ENCODE measurements around the gene TASP1. TPM values are rescaled to one million over a fixed set of nuclear protein-coding genes. Genes with fewer than 3 reads are reported as not detected.

Gene TASP1
- total RNA-seq, 4 donors from 2014 or later, result 11.6 to 15.7 (median 13.0) TPM

DNA sequence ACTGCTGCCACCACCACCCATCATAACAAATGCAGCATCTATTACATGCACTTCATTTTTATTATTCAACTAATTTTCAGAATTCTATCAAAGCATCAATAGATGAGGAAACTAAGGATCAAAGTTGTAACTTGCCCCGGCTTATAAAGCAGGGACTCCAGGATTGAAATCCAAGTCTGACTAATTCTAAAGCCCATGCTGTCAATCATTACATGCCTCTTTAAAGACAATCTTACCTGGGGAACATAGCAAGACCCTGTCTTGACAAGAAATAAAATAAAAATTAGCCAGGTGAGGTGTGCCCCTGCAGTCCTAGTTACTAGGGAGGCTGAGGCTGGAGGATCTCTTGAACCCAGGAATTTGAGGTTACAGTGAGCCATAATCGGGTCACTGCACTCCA lies 235.3 kb downstream of the TASP1 start:
- intact Hi-C loops (cut with DNase I), result no loop called here
- H3K27ac ChIP-seq (replicated peaks in 1 of 4), result no peak overlapping the region
- H3K4me1 ChIP-seq, result peaks cover 0 to 14% (median 3%) of the 10 kb centered on the region in 4 donors
- H3K9me3 ChIP-seq, result no peaks in the 10 kb centered on the region
- TF ChIP-seq EP300 (IDR thresholded peaks at IDR 0.05), result no peak
- no peaks in the 10 kb centered on the region for H3K36me3 ChIP-seq
- WGBS, result 66% methylated on average over 2 of the region's 2 CpGs
- no peaks in the 10 kb centered on the region for H3K27me3 ChIP-seq
- no peak overlapping the region for H3K4me3 ChIP-seq
- no peak for DNase-seq (ENCODE audit: extremely low spot score)

DNA sequence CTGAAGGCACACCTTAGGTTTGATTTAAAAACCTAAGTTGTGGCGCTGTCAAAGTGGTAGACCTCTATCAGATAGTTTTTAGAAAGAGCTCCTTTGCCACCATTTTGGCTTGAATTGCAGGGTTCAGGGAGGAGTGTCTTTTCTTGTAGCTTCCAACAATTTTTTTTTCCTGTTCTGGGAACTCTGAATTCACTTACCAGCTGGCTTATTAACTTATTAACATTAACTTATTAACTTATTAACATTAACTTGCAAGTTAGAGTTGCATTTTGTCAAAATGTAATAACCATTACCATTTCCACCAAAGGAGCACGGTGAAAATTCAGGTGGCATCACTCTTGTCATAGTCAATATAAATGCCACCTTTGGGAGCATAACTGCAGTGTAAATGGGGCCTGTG lies 235.7 kb downstream of the TASP1 start:
- no peaks in the 10 kb centered on the region for H3K27me3 ChIP-seq
- H3K4me1 ChIP-seq, result peaks cover 0 to 17% (median 5%) of the 10 kb centered on the region in 4 donors
- TF ChIP-seq, protein P1, sequence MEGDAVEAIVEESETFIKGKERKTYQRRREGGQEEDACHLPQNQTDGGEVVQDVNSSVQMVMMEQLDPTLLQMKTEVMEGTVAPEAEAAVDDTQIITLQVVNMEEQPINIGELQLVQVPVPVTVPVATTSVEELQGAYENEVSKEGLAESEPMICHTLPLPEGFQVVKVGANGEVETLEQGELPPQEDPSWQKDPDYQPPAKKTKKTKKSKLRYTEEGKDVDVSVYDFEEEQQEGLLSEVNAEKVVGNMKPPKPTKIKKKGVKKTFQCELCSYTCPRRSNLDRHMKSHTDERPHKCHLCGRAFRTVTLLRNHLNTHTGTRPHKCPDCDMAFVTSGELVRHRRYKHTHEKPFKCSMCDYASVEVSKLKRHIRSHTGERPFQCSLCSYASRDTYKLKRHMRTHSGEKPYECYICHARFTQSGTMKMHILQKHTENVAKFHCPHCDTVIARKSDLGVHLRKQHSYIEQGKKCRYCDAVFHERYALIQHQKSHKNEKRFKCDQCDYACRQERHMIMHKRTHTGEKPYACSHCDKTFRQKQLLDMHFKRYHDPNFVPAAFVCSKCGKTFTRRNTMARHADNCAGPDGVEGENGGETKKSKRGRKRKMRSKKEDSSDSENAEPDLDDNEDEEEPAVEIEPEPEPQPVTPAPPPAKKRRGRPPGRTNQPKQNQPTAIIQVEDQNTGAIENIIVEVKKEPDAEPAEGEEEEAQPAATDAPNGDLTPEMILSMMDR (IDR thresholded peaks at IDR 0.05), result no peak
- no peak for TF ChIP-seq EP300 (IDR thresholded peaks at IDR 0.05)
- no peak for TF ChIP-seq POLR2AphosphoS5 (IDR thresholded peaks at IDR 0.05)
- TF ChIP-seq POLR2A (IDR thresholded peaks at IDR 0.05; ENCODE audit: low read depth), result no peak
- H3K27ac ChIP-seq (replicated peaks in 1 of 4), result no peak overlapping the region
- no peak overlapping the region for H3K4me3 ChIP-seq
- WGBS, result 98% methylated on average over 2 of the region's 2 CpGs
- no peaks in the 10 kb centered on the region for H3K9me3 ChIP-seq
- intact Hi-C loops (cut with DNase I), result no loop called here
- no peaks in the 10 kb centered on the region for H3K36me3 ChIP-seq
- no peak for DNase-seq (ENCODE audit: extremely low spot score)

DNA sequence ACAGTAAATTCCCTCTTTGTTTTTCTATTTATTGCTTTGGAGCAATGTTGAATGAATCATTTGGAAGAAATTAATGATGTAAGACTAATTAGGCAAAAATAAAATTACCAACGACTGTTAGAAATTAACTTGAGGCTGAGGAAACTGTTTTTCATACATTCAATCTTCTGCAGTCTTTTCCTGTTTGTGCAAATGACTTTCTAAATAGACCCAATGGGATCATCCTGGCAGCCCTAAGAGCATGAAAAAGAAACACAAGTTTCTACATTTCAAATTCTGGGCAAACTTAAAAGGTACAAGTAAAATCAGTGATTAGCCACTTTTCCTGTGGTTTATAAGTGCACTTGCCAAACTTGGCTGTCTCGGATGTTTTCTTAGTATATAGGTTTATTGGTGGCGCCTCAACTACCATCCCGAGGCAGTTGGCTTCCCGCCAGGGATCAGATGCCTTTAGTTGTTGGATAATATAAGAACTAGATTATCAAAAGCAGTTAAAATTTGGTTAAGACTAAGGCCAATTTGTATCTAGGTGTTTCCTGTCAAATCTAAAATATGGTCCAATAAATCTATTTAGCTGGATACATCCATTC lies 236.5 kb downstream of the TASP1 start:
- Histone ChIP-seq H3K27me3 (no peaks in the 10 kb centered on the region), H3K4me1 (peaks cover 0 to 24% (median 7%) of the 10 kb centered on the region in 4 donors), H3K4me3 (no peak overlapping the region), H3K27ac (replicated peaks in 1 of 4) (no peak overlapping the region), H3K36me3 (no peaks in the 10 kb centered on the region), H3K9me3 (no peaks in the 10 kb centered on the region)
- DNase-seq (ENCODE audit: extremely low spot score), result no peak
- WGBS, result 75% methylated on average over 5 of the region's 5 CpGs
- no peak for TF ChIP-seq EP300 (IDR thresholded peaks at IDR 0.05)
- TF ChIP-seq POLR2AphosphoS5 (IDR thresholded peaks at IDR 0.05), result no peak
- no peak for TF ChIP-seq POLR2A (IDR thresholded peaks at IDR 0.05; ENCODE audit: low read depth)
- TF ChIP-seq, protein P1 (IDR thresholded peaks at IDR 0.05), result no peak
- intact Hi-C loops (cut with DNase I), result no loop called here

- H3K4me1 ChIP-seq, result peaks cover 0 to 31% (median 10%) of the 10 kb centered on the region in 4 donors
- H3K36me3 ChIP-seq, result no peaks in the 10 kb centered on the region
- DNase-seq (ENCODE audit: extremely low spot score), result no peak
- H3K9me3 ChIP-seq, result no peaks in the 10 kb centered on the region
- intact Hi-C loops (cut with DNase I), result no loop called here
- no peak overlapping the region for H3K27ac ChIP-seq (replicated peaks in 1 of 4)
- no peak overlapping the region for H3K4me3 ChIP-seq
- no peak for TF ChIP-seq EP300 (IDR thresholded peaks at IDR 0.05)
- TF ChIP-seq POLR2A (IDR thresholded peaks at IDR 0.05; ENCODE audit: low read depth), result no peak
- TF ChIP-seq POLR2AphosphoS5 (IDR thresholded peaks at IDR 0.05), result no peak
- TF ChIP-seq, protein P1 (IDR thresholded peaks at IDR 0.05), result no peak
- H3K27me3 ChIP-seq, result no peaks in the 10 kb centered on the region
- 88% methylated on average over 1 of the region's 1 CpG for WGBS
Observed at GRCh38 chr20:13401596-13401995, 237.1 kb downstream of the TASP1 start.

DNA sequence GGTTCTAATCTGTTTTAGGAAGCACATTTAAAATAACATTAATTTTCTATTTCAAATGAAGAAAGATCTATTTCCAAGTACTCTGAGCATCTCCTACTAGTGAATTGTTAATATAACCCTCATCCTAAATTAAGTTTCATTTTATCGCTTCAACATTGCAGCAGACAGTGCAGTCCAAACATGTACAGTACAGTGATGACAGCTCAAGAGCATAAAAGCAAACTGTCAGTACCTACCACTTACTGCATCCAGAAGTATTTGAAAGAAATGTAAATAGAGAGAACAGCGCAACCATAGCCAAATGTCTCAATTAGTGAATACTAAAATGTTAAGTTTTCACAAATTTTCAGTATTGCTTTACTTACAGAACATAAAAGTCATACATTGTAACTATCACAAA lies 238.3 kb downstream of the TASP1 start:
- Histone ChIP-seq H3K27ac (replicated peaks in 1 of 4) (no peak overlapping the region), H3K4me1 (peaks cover 0 to 43% (median 15%) of the 10 kb centered on the region in 4 donors), H3K36me3 (no peaks in the 10 kb centered on the region), H3K9me3 (no peaks in the 10 kb centered on the region), H3K4me3 (no peak overlapping the region), H3K27me3 (no peaks in the 10 kb centered on the region)
- WGBS, result 61% methylated on average over 2 of the region's 2 CpGs
- DNase-seq (ENCODE audit: extremely low spot score), result no peak
- intact Hi-C loops (cut with DNase I), result no loop called here
- no peak for TF ChIP-seq EP300 (IDR thresholded peaks at IDR 0.05)
- no peak for TF ChIP-seq POLR2AphosphoS5 (IDR thresholded peaks at IDR 0.05)
- TF ChIP-seq, protein P1 (IDR thresholded peaks at IDR 0.05), result no peak
- TF ChIP-seq POLR2A (IDR thresholded peaks at IDR 0.05; ENCODE audit: low read depth), result no peak

Measured in esophagus muscularis mucosa (tissue), 4 donors.